Osteoblast (primary cell): ENCODE data around the gene CINP. TPM values are rescaled to one million over a fixed set of nuclear protein-coding genes. Genes with fewer than 3 reads are reported as not detected.
"Not testable (repeated sequence)": the region's sequence is repeated elsewhere in the genome, so short reads cannot be mapped to it uniquely, and the experiment has no call there.

Experiments
- DNase-seq: peaks from one replicate; pipeline ENCODE4 v3.0.0; 2011; ENCODE audit warnings: low spot score, mixed read lengths; ENCODE audit not compliant: insufficient read length; ENCODE audit errors: missing footprints
- H2AFZ ChIP-seq: 2 replicates; pipeline ENCODE4 v1.6.0; 2011; ENCODE audit warnings: mild to moderate bottlenecking, low read length
- H3K27ac ChIP-seq: 2 replicates; pipeline ENCODE4 v1.5.1; 2011; ENCODE audit warnings: mild to moderate bottlenecking, low read depth, low read length, moderate library complexity
- H3K27me3 ChIP-seq: 2 replicates; pipeline ENCODE4 v1.6.0; 2012; ENCODE audit warnings: mild to moderate bottlenecking, control low read depth, inconsistent platforms, low read length, moderate library complexity; ENCODE audit not compliant: insufficient read depth
- H3K36me3 ChIP-seq: 2 replicates; pipeline ENCODE4 v1.5.1; 2011; ENCODE audit warnings: mild to moderate bottlenecking, low read length, control low read depth, moderate library complexity; ENCODE audit not compliant: insufficient read depth
- H3K4me1 ChIP-seq: 2 replicates; pipeline ENCODE4 v1.5.1; 2011; ENCODE audit warnings: mild to moderate bottlenecking, low read length, control low read depth, moderate library complexity; ENCODE audit not compliant: insufficient read depth
- H3K4me2 ChIP-seq: 2 replicates; pipeline ENCODE4 v1.6.0; 2011; ENCODE audit warnings: mild to moderate bottlenecking, low read length; ENCODE audit not compliant: insufficient read depth
- H3K4me3 ChIP-seq: fragments of 200-600 bp; sonication (generic); 3 replicates; pipeline ENCODE4 v1.5.1; 2012; ENCODE audit warnings: mild to moderate bottlenecking, low read length, inconsistent platforms; ENCODE audit not compliant: insufficient read depth
- H3K79me2 ChIP-seq: 2 replicates; pipeline ENCODE4 v1.6.0; 2012; ENCODE audit warnings: mild to moderate bottlenecking, low read length, control low read depth, inconsistent platforms; ENCODE audit not compliant: insufficient read depth
- H3K9me3 ChIP-seq: 2 replicates; pipeline ENCODE4 v1.5.1; 2011; ENCODE audit warnings: low read depth, low read length, control low read depth
- H4K20me1 ChIP-seq: 2 replicates; pipeline ENCODE4 v1.6.0; 2012; ENCODE audit warnings: mild to moderate bottlenecking, low read length, control low read depth; ENCODE audit not compliant: insufficient read depth
- total RNA-seq: library from RNA; depleted of rRNA; stranded (reverse); fragments of >200 nt; gene quantifications from 2 replicates; pipeline ENCODE4 v1.2.3, GENCODE V29; 2012
- TF ChIP-seq, protein P1 (sequence below): IDR thresholded peaks from 2 replicates; pipeline ENCODE4 v1.5.1; 2011; ENCODE audit warnings: mild to moderate bottlenecking, low read depth, low read length, moderate library complexity; ENCODE audit errors: extremely low read depth

Gene CINP
- total RNA-seq, 1 donor: 49.2 TPM

- Histone ChIP-seq H3K4me1 (no peaks in the 10 kb centered on the region), H3K27me3 (no peaks in the 10 kb centered on the region), H3K27ac (no peak overlapping the region), H3K4me2 (no peak overlapping the region), H2AFZ (no peak overlapping the region), H3K79me2 (no peaks in the 10 kb centered on the region), H3K36me3 (peaks cover 27% of the 10 kb centered on the region), H3K9me3 (no peaks in the 10 kb centered on the region), H3K4me3 (no peak overlapping the region), H4K20me1 (no peaks in the 10 kb centered on the region)
- TF ChIP-seq, protein P1, sequence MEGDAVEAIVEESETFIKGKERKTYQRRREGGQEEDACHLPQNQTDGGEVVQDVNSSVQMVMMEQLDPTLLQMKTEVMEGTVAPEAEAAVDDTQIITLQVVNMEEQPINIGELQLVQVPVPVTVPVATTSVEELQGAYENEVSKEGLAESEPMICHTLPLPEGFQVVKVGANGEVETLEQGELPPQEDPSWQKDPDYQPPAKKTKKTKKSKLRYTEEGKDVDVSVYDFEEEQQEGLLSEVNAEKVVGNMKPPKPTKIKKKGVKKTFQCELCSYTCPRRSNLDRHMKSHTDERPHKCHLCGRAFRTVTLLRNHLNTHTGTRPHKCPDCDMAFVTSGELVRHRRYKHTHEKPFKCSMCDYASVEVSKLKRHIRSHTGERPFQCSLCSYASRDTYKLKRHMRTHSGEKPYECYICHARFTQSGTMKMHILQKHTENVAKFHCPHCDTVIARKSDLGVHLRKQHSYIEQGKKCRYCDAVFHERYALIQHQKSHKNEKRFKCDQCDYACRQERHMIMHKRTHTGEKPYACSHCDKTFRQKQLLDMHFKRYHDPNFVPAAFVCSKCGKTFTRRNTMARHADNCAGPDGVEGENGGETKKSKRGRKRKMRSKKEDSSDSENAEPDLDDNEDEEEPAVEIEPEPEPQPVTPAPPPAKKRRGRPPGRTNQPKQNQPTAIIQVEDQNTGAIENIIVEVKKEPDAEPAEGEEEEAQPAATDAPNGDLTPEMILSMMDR: no peak
- DNase-seq: no peak
These were observed 31.9 kb downstream of the CINP start for GRCh38 chr14:102330806-102331205.

DNA sequence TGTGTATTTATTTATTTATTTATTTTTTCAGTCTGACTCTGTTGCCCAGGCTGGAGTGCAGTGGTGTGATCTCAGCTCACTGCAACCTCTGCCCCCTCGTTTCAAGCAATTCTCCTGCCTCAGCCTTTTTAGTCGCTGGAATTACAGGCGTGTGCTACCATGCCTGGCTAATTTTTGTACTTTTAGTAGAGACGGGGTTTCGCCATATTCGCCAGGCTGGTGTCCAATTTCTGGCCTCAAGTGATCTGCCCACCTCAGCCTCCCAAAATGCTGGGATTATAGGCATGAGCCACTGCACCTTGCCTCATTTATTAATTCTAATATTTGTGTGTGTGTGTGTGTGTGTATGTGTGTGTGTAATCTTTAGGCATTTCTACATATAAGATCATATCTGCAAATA, 33.3 kb downstream of the CINP start:
- not testable (repeated sequence) for H3K79me2 ChIP-seq, H3K4me2 ChIP-seq, H4K20me1 ChIP-seq, H3K9me3 ChIP-seq, H3K4me1 ChIP-seq, H3K27me3 ChIP-seq, H3K4me3 ChIP-seq, DNase-seq, H3K27ac ChIP-seq, H2AFZ ChIP-seq
- peaks cover 29% of the 10 kb centered on the region for H3K36me3 ChIP-seq

DNA sequence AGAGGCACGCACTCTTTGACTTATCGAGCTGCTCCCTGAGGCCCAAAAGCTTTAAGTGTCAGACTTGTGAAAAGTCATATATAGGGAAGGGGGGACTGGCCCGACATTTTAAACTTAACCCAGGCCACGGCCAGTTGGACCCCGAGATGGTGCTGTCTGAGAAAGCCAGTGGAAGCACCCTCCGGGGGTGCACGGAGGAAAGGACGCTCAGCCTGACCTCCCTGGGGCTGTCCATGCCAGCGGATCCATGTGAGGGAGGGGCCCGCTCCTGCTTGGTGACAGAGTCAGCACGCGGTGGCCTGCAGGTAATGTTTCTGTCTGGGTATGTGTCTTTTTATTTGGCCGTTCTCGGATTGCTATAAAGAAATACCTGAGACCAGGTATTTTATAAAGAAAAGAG, 36.1 kb downstream of the CINP start:
- Histone ChIP-seq H3K4me2 (no peak overlapping the region), H3K79me2 (peaks cover 3% of the 10 kb centered on the region), H4K20me1 (no peaks in the 10 kb centered on the region), H3K36me3 (peaks cover 21% of the 10 kb centered on the region), H3K27ac (no peak overlapping the region), H3K4me3 (no peak overlapping the region), H3K4me1 (peaks cover 7% of the 10 kb centered on the region), H3K27me3 (no peaks in the 10 kb centered on the region), H3K9me3 (no peaks in the 10 kb centered on the region), H2AFZ (no peak overlapping the region)
- DNase-seq: no peak
- TF ChIP-seq, protein P1: no peak

DNA sequence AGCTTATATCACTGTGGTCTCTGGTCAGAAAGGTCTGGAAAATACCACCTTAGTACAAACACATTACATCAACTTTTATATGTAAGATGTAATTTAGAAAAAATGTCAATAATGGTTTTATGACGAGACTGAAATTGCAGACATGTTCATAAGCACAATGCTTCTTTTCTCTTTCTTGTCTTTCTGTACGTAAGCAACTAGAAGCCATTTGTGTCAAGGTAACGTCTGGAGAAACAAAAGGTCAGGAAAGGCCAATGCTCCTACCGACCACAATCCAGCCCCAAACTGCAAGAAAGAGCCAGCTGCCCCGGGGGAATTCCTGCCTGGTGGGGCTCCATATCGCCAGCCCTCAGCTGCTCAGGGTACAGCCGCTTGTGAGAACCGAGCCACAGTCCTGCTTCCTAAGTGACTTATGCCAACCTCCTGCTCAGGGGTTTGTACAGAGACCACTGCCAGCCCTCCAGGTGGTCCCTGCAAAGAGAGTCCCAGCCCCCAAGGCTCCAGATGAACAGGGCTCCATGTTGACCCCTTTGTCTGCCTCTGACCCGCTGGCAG, 36.8 kb downstream of the CINP start:
- H3K9me3 ChIP-seq: no peaks in the 10 kb centered on the region
- peaks cover 20% of the 10 kb centered on the region for H3K36me3 ChIP-seq
- H4K20me1 ChIP-seq: no peaks in the 10 kb centered on the region
- DNase-seq: no peak
- H3K79me2 ChIP-seq: peaks cover 6% of the 10 kb centered on the region
- H3K27ac ChIP-seq: no peak overlapping the region
- no peak overlapping the region for H3K4me2 ChIP-seq
- no peaks in the 10 kb centered on the region for H3K27me3 ChIP-seq
- no peak overlapping the region for H3K4me3 ChIP-seq
- peaks cover 7% of the 10 kb centered on the region for H3K4me1 ChIP-seq
- TF ChIP-seq, protein P1: no peak
- no peak overlapping the region for H2AFZ ChIP-seq
